HG03469 (cell line): Measurements from ENCODE around the gene PLEKHG2.
A peak's percentile ranks its signal among the peaks of the same experiment; 100 is the strongest.

ENCODE experiments used
- ATAC-seq: cut with Tn5 transposase; IDR thresholded peaks from one replicate; pipeline ENCODE4 v1.9.1; 2021; ENCODE audit warnings: mild to moderate bottlenecking, moderate library complexity, moderate number of reproducible peaks; ENCODE audit not compliant: unreplicated experiment

The PLEKHG2 gene

DNA sequence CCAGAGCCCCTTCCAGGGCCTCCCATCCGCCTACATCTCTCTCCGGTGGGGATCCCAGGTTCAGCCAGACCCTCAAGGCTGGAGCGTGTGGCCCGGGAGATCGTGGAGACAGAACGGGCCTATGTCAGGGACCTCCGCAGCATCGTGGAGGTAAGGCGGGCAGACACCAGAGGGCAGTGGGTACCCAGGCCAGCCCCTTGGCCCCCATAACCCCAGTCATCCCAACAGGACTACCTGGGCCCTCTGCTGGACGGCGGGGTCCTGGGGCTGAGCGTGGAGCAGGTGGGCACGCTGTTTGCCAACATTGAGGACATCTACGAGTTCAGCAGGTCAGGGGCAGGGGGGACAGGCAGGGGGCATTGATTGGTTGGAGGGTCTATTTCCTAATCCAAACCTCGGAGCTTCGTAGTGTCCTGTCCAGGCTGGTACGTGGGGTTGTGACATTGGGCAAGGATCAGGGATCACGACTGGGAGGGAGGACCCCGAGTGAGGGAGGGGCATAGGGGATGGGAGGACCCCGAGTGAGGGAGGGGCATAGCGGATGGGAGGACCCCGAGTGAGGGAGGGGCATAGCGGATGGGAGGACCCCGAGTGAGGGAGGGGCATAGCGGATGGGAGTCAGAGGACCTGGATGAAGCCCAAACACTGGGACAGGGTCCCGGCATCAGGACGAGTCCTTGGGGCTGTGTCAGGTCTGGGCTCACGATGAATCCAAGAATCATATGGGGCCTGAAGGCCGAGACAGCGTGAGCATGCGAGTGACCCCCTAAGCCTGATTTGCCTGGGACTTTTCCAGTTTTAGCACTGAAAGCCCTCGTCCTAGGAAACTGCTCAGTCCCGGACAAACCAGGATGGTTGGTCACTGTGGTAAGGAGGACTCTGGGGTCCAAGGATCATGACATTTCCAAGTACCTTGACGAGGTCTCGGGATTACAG is 2.9 kb downstream of the PLEKHG2 start:
- ATAC-seq, result no peak

DNA sequence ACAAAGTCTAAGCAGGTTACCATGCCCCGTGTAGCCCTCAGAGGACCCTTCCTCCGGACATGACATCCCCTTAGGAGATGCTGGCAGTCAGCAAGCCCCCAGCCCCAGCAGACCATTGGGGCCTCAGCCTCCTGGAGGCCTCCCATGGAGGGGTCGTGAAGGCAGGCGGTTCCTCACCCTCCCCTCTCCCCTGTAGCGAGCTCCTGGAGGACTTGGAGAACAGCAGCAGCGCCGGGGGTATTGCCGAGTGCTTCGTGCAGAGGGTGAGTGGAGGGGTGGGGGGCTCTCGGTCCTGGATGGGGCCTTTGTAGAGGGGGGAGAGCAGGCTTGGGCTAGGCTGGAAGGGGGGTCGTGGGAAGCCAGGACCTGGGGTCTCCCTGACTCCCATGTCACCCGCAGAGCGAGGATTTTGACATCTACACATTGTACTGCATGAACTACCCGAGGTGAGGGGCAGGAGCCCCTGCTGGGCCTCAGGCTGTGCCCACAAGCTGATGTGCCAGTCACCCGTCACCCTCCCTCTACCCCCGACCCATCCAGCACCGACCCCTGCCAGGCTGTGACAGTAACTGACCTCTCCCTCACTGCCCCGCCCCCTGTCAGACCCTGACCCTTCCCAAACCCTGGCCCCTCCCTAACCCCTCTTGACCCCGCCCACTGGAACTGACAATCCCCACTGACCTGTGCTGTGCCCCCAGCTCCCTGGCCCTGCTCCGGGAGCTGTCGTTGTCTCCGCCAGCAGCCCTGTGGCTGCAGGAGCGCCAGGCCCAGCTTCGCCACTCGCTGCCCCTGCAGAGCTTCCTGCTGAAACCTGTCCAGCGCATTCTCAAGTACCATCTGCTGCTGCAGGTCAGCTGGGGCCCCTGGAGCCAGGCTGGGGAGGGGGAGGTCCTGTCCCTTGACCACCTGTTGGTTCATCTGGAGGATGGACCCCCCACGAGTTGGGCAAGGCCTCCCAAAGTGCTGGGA is 4.0 kb downstream of the PLEKHG2 start:
- ATAC-seq, result no peak

DNA sequence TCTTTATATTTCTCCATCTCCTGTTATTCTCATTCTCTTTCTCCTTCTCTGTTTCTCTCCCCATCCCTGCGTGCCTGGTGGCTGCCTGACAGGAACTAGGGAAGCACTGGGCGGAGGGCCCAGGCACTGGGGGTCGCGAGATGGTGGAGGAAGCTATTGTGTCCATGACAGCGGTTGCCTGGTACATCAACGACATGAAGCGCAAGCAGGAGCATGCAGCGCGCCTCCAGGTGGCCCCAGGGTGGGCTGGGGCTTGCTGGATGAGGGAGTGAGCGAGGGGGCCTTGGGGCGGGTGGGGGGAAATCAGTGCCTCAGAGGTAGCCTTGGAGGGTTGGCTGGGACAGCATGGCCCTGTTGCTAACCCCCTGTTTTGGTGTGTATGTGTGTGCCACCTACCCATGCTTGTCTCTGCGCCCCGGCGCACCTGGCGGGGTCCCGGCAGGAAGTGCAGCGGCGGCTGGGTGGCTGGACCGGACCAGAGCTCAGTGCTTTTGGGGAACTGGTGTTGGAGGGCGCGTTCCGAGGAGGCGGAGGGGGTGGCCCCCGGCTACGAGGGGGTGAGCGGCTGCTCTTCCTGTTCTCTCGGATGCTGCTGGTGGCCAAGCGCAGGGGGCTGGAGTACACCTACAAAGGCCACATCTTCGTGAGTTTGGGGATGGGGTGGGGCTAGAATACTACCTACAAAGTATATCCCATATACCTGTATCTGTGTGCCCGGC is 5.2 kb downstream of the PLEKHG2 start:
- ATAC-seq, result no peak

DNA sequence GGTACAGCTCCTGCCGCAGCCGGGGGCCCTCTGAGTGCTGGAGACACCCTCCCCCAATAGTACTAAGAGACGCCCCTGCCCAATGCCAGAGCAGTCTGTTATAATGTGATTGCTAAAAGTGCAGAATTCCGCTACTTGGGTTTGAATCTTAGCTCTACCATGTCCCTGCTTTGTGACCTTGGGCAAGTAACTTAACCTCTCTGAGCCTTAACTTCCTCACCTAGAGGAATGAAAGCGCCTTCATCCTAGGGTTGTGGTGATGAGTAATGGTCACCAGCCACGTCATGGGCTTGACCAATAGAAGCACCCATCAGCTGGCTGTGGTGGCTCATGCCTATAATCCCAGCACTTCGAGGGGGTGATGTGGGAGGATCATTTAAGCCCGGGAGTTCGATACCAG is 6.5 kb downstream of the PLEKHG2 start:
- ATAC-seq, result no peak

DNA sequence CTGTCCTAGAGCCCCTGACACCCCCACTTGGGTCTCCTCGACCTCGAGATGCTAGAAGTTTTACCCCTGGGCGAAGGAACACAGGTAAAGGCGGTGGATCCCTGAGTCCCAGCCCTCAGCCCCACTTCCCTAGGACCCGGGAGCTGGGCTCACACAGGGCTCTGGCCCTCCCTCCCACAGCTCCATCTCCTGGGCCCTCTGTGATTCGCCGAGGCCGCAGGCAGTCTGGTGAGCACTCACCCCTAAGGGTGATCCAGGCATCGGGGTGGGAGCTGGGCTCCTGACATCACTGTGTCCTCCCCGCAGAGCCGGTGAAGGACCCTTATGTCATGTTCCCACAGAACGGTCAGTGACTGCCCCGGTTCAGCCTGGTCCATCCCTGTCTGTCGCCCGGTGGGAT is 8.3 kb downstream of the PLEKHG2 start:
- no peak for ATAC-seq

DNA sequence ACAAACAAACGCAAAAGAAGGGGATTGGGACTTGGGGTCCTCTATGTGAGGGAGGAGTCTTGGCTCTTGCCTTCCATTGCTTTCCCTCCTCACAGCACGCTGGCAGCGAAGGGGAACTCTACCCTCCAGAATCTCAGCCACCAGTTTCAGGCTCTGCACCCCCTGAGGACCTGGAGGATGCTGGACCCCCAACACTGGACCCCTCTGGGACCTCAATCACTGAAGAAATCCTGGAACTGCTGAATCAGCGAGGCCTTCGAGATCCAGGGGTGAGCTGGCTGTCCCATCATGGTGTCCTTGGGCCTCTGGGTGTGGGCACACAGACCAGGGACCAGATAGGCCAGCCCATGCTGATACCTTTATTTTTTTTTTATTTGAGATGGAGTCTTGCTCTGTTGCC is 9.6 kb downstream of the PLEKHG2 start:
- no peak for ATAC-seq

DNA sequence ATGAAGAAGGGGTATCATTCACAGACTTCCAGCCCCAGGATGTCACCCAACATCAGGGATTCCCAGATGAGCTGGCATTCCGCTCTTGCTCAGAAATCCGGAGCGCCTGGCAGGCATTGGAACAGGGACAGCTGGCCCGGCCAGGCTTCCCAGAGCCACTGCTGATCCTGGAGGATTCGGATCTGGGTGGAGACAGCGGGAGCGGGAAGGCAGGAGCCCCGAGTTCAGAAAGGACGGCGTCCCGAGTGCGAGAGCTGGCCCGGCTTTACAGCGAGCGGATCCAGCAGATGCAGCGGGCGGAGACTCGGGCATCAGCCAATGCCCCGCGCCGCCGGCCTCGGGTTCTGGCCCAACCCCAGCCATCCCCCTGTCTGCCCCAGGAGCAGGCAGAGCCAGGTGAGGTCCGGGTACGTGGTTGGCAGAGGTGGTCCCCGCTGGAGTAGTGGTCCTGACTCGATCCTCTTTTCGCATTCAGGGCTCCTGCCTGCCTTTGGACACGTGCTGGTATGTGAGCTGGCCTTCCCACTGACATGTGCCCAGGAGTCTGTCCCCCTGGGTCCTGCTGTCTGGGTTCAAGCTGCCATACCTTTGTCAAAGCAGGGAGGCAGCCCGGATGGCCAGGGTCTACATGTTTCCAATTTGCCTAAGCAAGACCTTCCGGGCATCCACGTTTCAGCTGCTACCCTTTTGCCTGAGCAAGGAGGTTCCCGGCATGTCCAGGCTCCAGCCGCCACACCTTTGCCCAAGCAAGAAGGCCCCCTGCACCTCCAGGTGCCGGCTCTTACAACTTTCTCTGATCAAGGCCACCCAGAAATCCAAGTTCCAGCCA is 11.0 kb downstream of the PLEKHG2 start:
- no peak for ATAC-seq

DNA sequence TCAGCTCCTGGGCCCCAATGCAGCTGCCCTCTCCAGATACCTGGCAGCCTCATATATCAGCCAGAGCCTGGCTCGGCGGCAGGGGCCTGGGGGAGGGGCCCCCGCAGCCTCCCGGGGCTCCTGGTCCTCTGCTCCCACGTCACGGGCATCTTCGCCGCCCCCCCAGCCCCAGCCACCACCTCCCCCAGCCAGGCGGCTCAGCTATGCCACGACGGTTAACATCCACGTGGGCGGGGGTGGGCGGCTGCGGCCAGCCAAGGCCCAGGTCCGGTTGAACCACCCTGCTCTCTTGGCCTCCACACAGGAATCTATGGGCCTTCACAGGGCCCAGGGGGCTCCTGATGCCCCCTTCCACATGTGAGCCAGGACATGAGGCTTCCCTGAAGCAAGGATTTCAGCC is 12.5 kb downstream of the PLEKHG2 start:
- no peak for ATAC-seq

DNA sequence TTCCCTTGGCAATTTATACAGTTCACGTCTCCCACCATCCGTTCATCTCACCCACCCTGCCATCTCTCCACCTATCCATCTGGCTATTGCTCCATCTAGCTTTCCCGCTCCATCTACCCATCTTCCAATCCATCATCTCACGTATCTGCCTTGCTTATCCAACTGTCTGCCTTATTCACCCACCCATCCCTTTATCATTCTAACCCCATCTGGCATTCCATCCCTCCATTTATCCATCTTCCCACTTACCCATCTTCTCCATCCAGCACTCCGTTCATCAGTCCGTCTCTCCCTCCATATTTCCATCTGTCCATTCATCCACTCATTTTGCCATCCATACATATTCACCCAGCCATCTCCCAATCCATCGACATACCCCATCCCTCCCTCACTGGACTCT is 13.3 kb downstream of the PLEKHG2 start:
- no peak for ATAC-seq

DNA sequence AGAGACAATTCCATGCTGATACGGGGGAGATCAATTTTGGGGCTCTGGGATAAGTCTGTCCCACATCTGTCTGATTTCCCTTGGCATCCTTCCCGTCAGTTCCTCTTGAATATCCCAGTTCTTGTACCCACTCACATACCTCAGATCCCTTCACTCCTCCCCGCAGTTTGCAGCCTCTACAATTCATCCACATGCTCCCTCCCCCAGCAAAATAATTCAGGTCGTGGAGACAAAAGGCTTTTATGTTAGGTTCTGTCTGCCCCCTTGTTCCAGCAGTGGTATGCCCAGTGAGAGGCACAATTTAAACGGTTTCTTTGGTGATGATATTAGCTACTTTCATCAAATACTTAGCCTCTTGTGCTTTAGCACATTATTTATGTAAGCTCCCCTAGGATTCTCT is 13.7 kb downstream of the PLEKHG2 start:
- ATAC-seq, result no peak

DNA sequence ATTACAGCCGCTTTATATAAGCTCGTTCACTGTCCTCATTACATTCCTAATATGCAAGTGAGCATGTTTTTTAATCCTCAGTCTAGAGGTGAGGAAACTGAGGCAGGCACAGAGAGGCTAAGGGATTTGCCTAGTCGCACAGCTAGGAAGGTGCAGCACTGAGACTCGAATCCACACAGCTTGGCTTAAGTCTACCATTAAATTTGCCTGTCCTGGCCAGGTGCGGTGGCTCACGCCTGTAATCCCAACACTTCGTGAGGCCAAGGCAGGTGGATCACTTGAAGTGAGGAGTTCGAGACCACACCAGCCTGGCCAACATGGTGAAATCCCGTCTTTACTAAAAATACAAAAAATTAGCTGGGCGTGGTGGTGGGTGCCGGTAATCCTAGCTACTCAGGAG is 15.2 kb downstream of the PLEKHG2 start:
- ATAC-seq, result no peak

DNA sequence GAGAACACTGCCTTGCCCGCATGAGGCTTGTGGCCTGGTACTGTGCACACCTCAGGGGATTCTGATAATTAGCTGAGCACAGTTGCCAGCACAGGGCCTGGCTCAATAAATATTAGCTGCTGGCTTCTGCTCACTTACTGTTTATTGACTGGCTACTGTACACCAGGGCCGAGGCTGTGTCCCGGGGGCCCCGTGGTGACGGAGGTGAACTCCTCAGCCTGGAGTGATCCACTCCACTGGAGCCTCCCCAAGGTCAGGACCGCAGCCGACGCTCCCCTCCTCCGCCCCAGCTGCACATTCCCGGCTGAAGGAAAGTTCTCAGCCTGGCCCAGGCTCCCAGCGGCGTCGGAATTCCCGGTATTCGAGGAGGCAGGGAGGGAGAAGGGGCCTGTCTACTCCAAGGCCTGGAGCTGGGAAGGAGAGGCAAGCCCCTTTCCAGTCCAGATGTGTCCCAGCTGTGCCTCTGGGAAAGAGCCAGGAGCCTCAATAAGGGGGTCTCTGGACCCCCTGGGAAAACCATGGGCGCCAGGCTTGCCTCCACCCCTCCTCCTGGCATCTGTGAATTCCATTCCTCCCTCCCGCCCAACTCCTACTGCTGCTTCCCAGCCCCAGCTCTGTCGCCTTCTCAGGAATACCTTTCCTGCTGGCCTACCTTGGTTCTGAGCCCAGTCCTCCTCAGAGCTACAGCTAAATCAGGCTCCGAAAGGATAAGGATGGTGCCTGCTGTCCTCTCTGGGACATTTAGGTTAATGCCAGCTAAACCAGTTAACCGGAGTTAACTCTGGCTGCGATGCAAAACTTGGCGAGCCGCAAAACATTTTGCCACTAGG is 16.0 kb downstream of the PLEKHG2 start:
- ATAC-seq, result no peak

DNA sequence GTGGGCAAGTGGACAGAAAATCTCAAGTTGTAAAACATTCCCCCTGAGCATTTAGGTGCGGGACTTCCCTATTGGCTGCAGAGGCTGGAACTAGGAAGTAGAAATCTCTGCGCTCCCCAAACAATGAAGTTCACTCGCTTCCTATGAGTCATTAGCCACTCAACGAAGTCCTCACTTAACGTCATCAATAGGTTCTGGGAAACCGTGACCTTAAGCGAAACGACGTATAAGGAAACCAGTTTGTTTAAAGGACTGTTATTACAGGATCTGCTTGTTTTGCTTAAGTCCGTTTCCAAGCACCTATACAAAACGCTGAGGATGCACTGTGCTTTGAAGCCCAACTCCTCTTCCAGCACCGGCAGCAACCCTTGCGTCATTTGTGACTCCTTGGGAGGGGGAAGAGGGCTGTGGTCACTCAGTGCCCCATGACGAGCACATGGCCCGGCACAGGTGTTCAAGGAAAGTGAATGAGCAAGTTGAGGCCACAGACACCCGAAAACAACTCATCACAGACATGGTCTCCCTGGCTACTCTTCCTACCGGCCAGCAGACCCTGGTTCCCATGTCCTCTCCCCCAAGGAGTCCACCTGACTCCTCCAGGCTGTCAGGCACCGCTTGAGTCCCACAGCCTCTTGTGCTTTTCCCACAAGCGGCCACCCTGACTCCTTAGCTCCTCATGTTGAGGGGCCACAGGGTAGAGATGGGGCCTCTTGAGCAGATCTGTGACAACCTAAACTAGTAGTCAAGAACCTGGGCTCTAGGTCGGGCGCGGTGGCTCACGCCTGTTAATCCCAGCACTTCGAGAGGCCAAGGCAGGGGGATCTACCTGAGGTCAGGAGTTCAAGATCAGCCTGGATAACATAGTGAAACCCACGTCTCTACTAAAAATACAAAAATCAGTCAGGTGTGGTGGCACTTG is 18.5 kb downstream of the PLEKHG2 start:
- ATAC-seq, result peak; percentile 33

DNA sequence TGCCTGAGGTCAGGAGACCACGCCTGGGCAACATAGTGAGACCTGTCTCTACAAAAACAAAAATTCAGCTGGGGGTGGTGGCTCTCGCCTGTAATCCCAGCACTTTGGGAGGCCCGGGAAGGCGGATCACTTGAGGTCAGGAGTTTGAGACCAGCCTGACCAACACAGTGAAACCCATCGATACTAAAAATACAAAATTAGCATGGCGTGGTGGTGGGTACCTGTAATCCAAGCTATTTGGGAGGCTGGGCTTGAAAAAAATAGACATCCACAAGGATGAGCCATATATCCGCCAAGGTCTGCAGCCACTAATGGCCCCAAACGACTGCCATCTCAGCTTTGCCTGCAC is 20.2 kb downstream of the PLEKHG2 start:
- no peak for ATAC-seq

DNA sequence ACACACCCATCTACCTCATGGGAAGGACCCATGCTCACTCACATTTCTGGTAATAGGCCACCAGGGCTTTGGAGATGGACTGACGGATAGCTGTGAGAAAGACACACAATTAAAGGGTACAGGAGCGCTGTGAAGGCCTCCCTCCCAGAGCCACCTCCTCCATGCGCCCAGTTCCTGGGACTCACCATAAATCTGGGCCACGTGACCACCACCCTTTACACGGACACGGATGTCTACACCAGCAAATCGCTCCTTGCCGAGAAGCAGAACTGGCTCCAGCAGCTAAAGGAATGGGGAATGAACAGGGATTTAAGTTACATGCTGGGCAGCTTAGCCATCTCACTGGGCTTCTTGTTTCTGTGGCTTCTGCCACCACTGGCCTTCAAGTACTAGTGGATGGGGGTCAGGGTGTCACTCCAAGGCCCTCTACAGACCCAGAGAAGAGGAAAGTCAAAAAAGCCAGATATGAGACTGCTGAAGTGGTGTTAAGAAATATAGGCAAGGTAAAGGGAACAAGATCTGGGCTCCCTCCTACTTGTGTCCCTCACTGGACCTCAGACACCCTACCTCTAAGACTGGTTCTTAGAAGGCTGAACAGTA is 21.1 kb downstream of the PLEKHG2 start:
- ATAC-seq, result no peak

DNA sequence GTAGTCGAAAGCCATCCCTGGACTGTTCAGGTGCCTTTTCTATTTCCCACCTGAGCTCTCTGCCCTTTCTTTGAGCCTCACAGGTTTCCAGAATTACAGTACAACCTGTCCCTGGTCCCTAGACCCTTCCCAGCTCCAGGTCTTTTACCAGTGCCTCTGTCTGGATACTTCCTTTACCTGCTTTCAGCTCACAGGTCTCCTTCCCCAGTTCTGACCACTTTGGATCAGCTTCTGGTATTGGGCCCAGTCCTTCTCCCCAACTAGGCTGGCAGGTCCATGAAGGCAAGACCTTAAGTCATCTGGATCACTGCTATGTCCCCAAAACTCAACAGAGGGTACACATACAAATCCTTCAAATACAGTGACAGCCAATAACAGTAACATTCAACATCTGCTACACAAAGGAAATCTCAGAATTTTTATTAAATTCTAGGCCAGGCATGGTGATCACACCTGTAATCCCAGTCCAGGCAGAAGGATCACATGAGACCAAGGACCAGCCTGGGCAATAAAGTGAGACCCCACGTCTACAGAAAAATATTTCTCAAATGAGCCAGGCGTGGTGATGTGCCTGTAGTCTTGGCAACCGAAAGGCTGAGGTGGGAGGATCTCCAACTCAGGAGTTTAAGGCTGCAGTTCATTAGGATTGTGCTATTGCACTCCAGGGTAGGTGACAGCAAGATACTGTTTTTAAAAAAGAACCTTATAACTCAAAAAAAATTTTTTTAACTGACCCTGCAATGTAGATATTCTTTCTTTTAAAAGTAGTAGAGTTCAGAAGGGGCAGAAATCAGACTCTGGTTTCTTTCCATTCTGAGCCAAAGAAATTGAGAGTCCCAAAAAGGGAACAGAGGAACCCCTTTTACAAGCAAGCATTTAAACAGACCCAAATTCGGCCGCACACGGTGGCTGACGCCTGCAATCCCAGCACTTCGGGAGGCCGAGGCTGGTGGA is 21.9 kb downstream of the PLEKHG2 start:
- ATAC-seq, result no peak
